GM12892 (cell line): ENCODE results near the gene ASAP3. TPM values are rescaled to one million over a fixed set of nuclear protein-coding genes. Genes with fewer than 3 reads are reported as not detected.
A peak's percentile ranks its signal among the peaks of the same experiment; 100 is the strongest.

Experiments
- DNase-seq: peaks from one replicate; pipeline ENCODE4 v3.0.0; 2011; ENCODE audit not compliant: insufficient read length
- FAIRE-seq: peaks from 2 replicates; lab custom pipeline; 2011; peaks lifted over from hg19 to GRCh38; lab: Jason Lieb, UNC
- POLR2A ChIP-seq: IDR thresholded peaks from 2 replicates; pipeline ENCODE4 v1.6.1; 2011; ENCODE audit warnings: low read depth, low read length, control low read depth
- POLR2AphosphoS5 ChIP-seq: IDR thresholded peaks from 2 replicates; pipeline ENCODE4 v1.6.1; 2011; ENCODE audit warnings: low read depth, low read length, control low read depth
- TAF1 ChIP-seq: IDR thresholded peaks from 2 replicates; pipeline ENCODE4 v1.6.1; 2011; ENCODE audit warnings: low read depth, mild to moderate bottlenecking, control low read depth, low read length, borderline replicate concordance
- polyA plus RNA-seq: library from polyadenylated mRNA; unstranded; fragments of >200 nt; gene quantifications from one replicate; pipeline ENCODE4 v1.2.1, GENCODE V29; 2012; ENCODE audit warnings: missing spikeins, inconsistent platforms; ENCODE audit not compliant: missing spikeins

Gene ASAP3
- polyA plus RNA-seq = 0.06 TPM

DNA sequence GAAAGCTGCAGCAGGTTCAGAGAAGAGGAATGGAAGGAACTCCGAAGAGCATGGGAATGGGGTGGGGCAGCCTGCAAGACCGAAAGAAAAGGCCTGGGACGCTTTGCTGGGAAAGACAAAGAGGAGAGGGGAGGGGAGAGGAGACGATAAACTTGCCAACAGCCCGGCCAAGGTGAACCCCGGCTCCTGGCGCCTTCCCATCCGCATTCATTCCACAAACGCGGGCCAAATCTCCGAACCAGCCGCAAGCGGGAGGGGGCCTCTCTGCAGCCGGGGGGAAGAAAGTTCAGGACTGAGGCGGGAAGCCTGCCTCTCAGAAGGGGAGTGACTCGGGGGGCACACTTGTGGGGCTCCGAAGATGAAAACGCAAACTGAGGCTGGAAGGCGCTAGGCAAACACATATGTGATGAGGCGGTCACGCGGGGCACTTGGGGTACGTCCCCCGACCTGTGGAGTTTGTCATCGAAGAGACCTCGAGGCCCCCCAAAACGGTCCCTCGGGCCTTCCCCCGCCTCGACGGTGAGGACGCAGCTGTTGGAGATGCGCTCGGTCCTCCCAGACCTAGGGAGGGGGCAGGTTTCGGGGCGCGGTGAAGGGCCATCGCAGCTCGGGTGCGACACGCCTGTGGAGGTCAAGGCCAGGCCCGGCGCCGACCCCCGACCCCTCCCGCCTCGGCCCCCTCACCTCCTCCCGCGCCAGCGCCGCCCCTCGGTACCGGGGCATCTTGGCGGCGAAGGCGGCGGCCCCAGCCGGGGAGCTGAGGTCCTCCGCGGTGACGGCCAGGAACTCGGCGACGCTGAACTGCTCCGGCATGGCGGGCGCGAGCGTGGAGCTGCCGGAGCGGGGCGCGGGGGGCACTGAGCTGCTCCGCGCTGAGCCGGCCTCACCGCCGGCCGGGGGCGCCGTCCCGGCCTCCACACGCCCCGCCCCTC lies at the start of gene ASAP3:
ASAP3 (minus strand) TSS at position 859 of the 932 bp plus-strand sequence; CDS start at position 813, 46 bp downstream.
- FAIRE-seq (no peak), DNase-seq (no peak)
- no peak for TF ChIP-seq POLR2A
- no peak for TF ChIP-seq POLR2AphosphoS5
- TF ChIP-seq TAF1 = no peak

GRCh38 chr1:23533246-23534023 lies 49.5 kb upstream of the ASAP3 start:
- DNase-seq (no peak), FAIRE-seq (no peak)
- TF ChIP-seq TAF1 (no peak), POLR2AphosphoS5 (no peak), POLR2A (no peak)

- DNase-seq = no peak
- TF ChIP-seq POLR2AphosphoS5 (no peak), TAF1 (no peak)
- FAIRE-seq = no peak
Observed at GRCh38 chr1:23531562-23532094, 47.6 kb upstream of the ASAP3 start.

GRCh38 chr1:23530747-23531561 lies 47.0 kb upstream of the ASAP3 start, which contains the start of gene E2F2:
Gene E2F2, minus strand, starts transcription at chr1:23531233. Its CDS starts 440 bp downstream, at chr1:23530793.
- TF ChIP-seq POLR2AphosphoS5 (no peak), TAF1 (0 out of 2 replicates have a peak, but pooled peaks have one; percentile 11)
- peak; percentile 86 for DNase-seq
- FAIRE-seq = peak; percentile 73

- TF ChIP-seq POLR2AphosphoS5 (no peak), POLR2A (no peak; the same call in 1 of the 2 replicates), TAF1 (no peak)
- FAIRE-seq (peak; percentile 30), DNase-seq (no peak)
Observed at GRCh38 chr1:23530087-23530746, 46.2 kb upstream of the ASAP3 start.

- TF ChIP-seq POLR2AphosphoS5 (no peak), POLR2A (no peak), TAF1 (no peak)
- DNase-seq (no peak), FAIRE-seq (no peak)
Observed at GRCh38 chr1:23529146-23530086, 45.4 kb upstream of the ASAP3 start.

DNA sequence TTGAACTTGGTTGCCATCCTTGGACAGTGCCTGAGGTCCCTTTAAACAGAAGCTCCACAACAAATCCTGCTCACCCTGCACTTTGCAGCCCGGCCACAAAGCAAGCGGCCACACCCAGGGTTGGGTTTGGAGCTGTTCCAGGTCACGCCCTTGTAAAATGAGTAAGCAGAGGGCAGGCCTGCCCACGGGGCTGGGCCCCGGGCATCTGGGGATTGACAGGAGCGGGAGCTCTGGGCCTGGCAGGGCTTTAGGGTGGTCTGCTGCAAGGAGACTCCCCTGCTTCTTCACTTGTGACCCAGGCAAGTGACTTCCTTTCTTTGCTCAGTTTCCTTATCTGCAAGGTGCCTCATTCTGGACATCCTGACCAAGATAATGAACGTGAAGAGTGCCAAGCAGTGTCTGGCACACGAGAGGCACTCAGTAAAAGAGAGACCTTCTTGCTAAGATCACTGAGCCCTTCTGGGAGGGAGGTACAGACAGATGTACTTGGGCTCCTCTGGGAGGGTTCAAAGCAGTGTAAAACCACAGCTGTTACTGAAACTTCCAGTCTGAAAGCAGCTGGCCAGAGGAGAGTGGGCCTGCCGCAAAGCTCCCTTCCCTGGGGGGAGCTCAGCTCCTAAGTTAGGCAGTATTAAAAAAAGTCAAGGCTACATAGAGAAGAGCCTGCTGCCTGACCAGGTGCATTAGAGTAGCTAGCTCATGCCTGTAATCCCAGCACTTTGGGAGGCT lies 44.4 kb upstream of the ASAP3 start:
- peak; percentile 78 for FAIRE-seq
- peak; percentile 63 for DNase-seq
- TF ChIP-seq TAF1 = no peak
- TF ChIP-seq POLR2A = no peak
- TF ChIP-seq POLR2AphosphoS5 = no peak

GRCh38 chr1:23527900-23528249 lies 43.9 kb upstream of the ASAP3 start:
- TF ChIP-seq POLR2A (no peak), TAF1 (no peak), POLR2AphosphoS5 (no peak)
- no peak for DNase-seq
- FAIRE-seq = no peak

- DNase-seq (no peak), FAIRE-seq (no peak)
- TF ChIP-seq TAF1 (no peak), POLR2A (no peak), POLR2AphosphoS5 (no peak)
Observed at GRCh38 chr1:23527366-23527765, 43.4 kb upstream of the ASAP3 start.
